RWPE1 (cell line): Measurements from ENCODE around the gene ZBTB9.

ENCODE experiments used
- CTCF ChIA-PET: fragments of 350-600 bp; sonication (Branson Sonifier 250); formaldehyde crosslinking; extraction: SDS; loops from one replicate; lab custom pipeline; 2021; lab: Yijun Ruan, JAX
- POLR2A ChIA-PET: fragments of 400-600 bp; formaldehyde crosslinking; extraction: SDS; loops from one replicate; lab custom pipeline; 2020; ENCODE audit warnings: antibody characterized with exemption; ENCODE audit not compliant: low non-redundant PET; lab: Yijun Ruan, JAX
- DNase-seq: peaks from one replicate; pipeline ENCODE4 v3.0.0; 2012; ENCODE audit warnings: low spot score
- H3K27ac ChIP-seq: fragments of 450-650 bp; 2 replicates; pipeline ENCODE4 v1.5.1; 2017
- CTCF ChIP-seq: fragments of 450-650 bp; conservative IDR thresholded peaks from 2 replicates; pipeline ENCODE4 v1.5.1; 2017; ENCODE audit warnings: low read depth, mild to moderate bottlenecking

ZBTB9 gene

GRCh38 chr6:33424855-33425667 is 29.3 kb upstream of the ZBTB9 start:
- TF ChIP-seq CTCF: no peak
- CTCF ChIA-PET: interaction anchor here (0.7 to 1.5 kb wide), 8 partner anchors 9 to 268 kb away, joined by 3 to 5 read pairs (median 4); partner anchors contain the start of gene BAK1
- peak overlapping the region; percentile 99 for H3K27ac ChIP-seq

GRCh38 chr6:33425668-33426577 is 28.5 kb upstream of the ZBTB9 start:
- CTCF ChIA-PET: interaction anchor here (0.6 to 1.5 kb wide), 14 partner anchors 8 to 267 kb away, joined by 3 to 5 read pairs (median 4); partner anchors contain the start of genes BAK1 and CUTA
- peak; percentile 95 for DNase-seq
- POLR2A ChIA-PET: no interaction called here
- peak; percentile 70 for TF ChIP-seq CTCF
- peak overlapping the region; percentile 99 for H3K27ac ChIP-seq

More at GRCh38 chr6:33424855-33425667, 29.3 kb upstream of the ZBTB9 start:
- DNase-seq: no peak
- POLR2A ChIA-PET: interaction anchor here (0.6 kb wide), 1 partner anchor 267 kb away, joined by 3 read pairs; no protein-coding TSS in a partner anchor

- ChIA-PET POLR2A (no interaction called here), CTCF (interaction anchor here (0.6 to 1.5 kb wide), 10 partner anchors 9 to 199 kb away, joined by 3 to 8 read pairs (median 4); partner anchors contain the start of genes BAK1 and CUTA)
- TF ChIP-seq CTCF: no peak
- peak overlapping the region; percentile 99 for H3K27ac ChIP-seq
- DNase-seq: no peak
These were observed 27.5 kb upstream of the ZBTB9 start for GRCh38 chr6:33426590-33427511.

- TF ChIP-seq CTCF: no peak
- peak; percentile 38 for DNase-seq
- H3K27ac ChIP-seq: peak overlapping the region; percentile 99
- ChIA-PET CTCF (no interaction called here), POLR2A (no interaction called here)
These were observed 26.7 kb upstream of the ZBTB9 start for GRCh38 chr6:33427585-33428223.

- CTCF ChIA-PET: interaction anchor here (0.6 kb wide), 1 partner anchor 21 kb away, joined by 3 read pairs; no protein-coding TSS in a partner anchor
- H3K27ac ChIP-seq: peak overlapping the region; percentile 99
- peak; percentile 79 for DNase-seq
- peak; percentile 25; the same call in 1 of the 2 replicates for TF ChIP-seq CTCF
- POLR2A ChIA-PET: no interaction called here
These were observed 26.0 kb upstream of the ZBTB9 start for GRCh38 chr6:33428224-33428965.
